NCI-H1930 (cell line): ENCODE data around the gene ATCAY.

Experiments
- DNase-seq, 2 experiments: peaks; one replicate each; lab custom pipeline; 2025; lab: John Stamatoyannopoulos, UW

The ATCAY gene, protein sequence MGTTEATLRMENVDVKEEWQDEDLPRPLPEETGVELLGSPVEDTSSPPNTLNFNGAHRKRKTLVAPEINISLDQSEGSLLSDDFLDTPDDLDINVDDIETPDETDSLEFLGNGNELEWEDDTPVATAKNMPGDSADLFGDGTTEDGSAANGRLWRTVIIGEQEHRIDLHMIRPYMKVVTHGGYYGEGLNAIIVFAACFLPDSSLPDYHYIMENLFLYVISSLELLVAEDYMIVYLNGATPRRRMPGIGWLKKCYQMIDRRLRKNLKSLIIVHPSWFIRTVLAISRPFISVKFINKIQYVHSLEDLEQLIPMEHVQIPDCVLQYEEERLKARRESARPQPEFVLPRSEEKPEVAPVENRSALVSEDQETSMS

GRCh38 chr19:3880471-3881271 is at the start of gene ATCAY:
ATCAY (plus strand) TSS chr19:3880685; CDS start chr19:3885768, 5,083 bp downstream.
- DNase-seq, result peak; percentile 30 to 46

DNA sequence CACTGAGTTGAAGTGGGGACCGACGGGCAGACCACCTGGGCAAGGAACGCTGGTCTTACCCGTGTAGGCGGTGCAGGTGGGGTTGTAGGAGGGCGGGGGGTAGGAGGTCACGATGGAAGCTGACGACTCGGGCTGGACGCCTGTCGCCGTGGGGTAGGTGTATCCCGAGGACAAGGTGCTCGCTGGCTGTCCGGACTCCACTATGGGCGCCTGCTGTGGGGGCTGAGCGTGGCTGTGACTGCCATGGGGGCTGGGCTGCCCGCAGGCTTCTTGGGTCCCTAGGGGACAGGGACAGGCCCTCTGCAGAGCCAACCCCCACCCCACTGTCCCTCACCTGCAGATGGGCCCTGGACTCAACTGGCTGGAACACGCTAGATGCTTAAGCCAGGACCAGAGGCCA is 48.9 kb upstream of the ATCAY start:
- no peak for DNase-seq

DNA sequence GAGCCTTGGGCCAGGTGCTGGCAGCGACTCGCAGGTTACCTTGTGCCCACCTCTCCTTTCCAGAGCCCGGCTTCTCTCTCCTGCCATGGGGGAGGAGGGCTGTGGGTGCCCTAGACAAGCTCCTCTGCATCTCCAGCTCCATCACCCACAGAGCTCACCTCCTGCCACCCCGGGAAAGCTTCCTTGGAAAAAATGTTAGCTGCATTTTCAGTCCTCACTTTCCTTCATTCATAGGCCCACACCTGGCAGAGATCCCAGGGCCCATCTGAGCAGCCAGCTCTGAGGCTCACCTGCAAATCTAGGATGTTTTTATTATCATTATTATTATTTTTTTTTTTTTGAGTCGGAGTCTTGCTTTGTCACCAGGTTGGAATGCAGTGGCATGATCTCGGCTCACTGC is 48.5 kb upstream of the ATCAY start:
- DNase-seq, result no peak

DNA sequence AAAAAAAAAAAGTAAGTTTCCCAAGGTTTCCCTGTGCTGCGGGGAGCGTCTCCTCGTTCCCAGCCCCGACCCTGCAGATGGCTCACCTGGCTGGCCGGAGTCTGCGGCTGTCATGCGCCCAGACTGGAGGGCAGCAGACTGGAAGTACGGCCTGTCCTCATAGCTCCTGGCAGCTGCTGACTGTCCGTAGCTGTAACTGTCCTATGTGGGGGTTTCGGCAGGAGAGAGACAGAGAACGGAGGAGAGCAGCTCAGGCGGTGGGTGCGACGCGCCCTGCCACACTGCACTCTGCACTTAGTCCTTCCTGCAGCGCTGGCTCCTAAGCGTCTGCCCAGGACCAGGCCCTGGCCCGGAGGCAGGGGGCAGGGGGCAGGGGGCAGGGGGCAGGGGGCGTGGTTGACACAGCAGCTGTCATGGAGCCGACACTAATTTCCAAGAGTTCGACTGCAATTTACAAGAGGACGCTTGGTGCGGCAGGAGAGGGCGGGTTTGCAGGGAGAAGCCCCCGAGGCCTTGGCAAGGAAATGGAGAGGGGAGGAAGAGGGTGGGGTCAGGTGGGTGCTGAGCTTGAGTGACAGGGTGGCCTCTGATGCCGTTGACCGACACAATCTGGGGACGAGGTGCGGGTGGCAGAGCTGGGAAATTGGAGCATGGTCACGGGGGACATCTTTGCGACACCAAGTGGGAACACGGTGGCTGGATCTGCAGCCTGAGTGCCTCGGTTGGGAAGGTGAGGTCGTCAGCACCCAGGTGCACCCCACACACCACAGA is 46.7 kb upstream of the ATCAY start:
- DNase-seq, result no peak

DNA sequence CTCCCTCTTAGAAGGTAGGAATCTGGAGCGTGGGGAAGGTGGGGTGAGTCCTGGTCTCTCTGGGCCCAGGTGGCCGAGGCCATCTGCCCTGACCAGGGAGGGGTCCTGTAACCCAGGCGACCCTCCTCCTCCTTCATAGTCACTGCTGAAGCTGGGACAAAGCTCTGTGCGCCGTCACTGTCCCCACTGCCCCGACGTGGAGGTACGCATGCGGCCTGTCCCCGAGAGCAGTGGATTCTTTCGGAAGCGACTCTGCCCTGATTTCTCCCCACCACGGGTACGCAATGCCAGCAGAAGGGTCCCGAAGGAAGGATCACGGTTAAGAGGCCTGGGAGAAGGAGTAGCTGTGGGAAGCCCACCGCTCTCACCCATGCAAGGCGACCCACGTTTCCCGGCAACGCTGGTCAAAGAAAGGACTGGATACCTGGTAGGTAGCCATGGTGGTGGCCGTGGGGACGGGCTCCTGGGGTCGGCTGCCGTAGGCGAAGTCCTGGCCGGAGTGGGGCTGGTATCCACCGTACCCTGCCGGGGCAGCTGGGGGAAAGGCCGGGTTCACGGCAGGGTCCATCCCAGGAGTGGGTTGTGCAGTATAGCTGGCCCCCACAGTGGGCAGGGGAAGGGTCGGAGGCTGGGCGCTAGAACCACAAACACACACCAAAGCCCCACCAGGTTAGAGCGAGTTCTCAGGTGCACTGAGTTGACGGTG is 46.0 kb upstream of the ATCAY start:
- no peak for DNase-seq

DNA sequence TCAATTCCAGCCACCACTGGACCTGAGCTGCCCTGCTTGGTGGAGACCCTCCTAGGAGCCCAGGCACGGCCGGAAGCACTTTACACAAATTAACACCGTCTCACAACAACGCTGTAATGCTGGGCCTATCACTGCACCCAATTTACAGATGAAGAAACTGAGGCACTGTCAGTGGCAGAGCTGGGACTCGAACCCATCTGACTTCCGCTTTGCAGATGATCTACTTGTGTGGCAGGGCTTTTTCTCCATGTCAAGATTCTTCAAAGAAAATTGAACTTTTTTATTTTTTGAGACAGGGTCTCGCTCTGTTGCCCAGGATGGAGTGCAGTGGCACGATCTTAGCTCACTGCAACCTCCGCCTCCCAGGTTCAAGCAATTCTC is 45.4 kb upstream of the ATCAY start:
- DNase-seq, result no peak

DNA sequence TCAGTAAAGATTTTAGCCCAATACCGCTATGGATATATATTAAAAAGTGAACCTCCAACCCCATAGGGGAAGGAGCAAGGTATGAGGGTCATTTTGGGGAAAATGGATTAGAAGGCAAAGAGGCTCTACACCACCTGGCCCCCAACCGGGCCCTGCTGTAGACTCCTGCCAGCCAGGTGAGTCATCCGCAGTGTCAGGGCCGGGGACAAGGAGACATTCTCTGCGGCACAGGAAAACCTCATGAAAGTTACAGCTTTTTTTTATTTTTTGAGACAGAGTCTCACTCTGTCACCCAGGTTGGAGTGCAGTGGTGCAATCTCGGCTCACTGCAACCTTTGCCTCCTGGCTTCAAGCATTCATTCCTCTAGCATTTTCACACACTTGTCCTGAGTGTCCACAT is 43.6 kb upstream of the ATCAY start:
- DNase-seq, result no peak

GRCh38 chr19:3837332-3837731 is 43.2 kb upstream of the ATCAY start:
- DNase-seq, result no peak

DNA sequence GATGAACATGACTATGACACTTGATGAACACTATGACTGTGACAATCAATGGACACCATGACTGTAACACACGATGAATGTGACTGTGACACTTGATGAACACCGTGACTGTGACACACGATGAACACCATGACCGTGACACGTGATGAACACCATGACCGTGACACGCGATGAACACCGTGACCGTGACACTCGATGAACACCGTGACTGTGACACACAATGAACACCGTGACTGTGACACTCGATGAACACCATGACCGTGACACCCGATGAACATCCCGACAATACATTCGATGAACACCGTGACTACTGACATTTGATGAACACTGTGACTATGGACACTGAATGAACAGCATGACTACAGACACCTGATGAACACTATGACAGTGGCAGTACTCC is 42.6 kb upstream of the ATCAY start:
- no peak for DNase-seq

GRCh38 chr19:3838661-3839060 is 41.8 kb upstream of the ATCAY start:
- no peak for DNase-seq

DNA sequence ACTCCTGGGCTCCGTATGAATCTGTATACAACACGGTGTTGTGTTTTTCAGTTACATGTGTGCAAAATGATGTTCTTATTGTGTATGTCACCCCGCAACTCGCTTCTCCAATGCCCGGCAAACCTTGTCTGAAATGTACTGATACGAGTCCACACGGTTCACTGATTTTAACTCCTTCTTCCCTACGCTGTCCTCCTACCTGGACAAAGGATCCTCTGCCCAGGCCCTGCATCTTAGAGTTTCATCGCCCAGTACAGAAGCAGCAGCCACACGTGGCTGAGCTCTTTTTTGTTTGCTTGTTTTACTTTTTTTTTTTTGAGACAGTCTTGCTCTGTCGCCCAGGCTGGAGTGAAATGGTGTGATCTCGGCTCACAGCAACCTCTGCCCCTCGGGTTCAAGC is 40.5 kb upstream of the ATCAY start:
- no peak for DNase-seq

GRCh38 chr19:3840804-3841203 is 39.7 kb upstream of the ATCAY start:
- DNase-seq, result no peak

DNA sequence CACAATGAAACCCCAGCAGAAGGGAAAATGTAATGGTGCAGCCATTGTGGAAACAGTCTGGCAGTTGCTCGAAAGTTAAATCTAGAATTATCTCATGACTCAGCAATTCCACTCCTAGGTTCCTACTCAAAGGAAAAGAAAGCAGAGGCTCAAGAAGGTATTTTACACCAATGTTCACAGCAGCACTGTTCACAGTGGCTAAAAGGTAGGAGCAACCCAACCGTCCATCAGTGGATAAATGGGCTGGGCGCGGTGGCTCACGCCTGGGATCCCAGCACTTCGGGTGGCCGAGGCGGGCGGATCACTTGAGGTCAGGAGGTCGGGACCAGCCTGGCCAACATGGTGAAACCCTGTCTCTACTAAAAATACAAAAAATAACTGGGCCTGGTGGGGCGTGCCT is 37.5 kb upstream of the ATCAY start:
- no peak for DNase-seq

DNA sequence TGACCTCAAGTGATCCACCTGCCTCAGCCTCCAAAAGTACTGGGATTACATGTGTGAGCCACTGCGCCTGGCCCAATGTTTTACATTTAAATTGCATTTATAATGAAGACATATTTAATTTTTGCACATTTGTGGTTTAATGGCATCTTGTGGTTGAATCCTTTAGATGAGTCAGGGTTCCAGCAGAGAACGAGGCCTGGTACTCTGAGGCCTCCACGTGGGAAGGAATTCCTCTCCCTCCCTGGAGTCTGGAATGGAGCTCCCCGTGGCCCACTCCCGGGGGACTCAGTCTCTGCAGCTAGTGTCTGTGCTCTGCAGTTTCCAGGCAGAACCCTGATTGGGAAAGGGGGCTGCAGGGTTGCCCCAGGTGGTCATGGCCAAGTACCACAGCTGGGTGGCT is 35.9 kb upstream of the ATCAY start:
- no peak for DNase-seq

DNA sequence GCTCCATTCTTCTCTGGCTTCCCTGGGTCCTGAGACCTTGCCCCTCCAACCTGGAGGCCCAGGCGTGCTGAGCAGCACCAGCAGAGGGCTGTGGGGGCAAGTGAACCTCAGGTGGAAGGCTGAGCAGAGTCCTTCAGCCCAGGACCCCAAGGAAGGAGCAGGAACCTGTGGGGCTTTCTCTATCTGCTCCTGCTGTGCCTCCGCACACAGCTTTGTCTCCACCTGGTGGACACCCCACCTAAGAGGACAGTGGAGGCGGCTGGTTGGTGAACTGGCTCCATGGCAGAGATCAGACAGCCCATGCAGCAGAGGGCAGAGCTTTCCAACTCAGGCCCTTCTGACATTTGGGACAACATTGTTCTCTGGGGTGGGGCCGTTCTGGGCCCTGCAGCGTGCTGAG is 31.4 kb upstream of the ATCAY start:
- DNase-seq, result no peak

- no peak for DNase-seq
Measured at GRCh38 chr19:3849787-3850186, 30.7 kb upstream of the ATCAY start.

GRCh38 chr19:3850320-3850972 is 30.0 kb upstream of the ATCAY start:
- DNase-seq, result no peak

- no peak for DNase-seq
Measured at GRCh38 chr19:3851254-3852176, 29.0 kb upstream of the ATCAY start.

DNA sequence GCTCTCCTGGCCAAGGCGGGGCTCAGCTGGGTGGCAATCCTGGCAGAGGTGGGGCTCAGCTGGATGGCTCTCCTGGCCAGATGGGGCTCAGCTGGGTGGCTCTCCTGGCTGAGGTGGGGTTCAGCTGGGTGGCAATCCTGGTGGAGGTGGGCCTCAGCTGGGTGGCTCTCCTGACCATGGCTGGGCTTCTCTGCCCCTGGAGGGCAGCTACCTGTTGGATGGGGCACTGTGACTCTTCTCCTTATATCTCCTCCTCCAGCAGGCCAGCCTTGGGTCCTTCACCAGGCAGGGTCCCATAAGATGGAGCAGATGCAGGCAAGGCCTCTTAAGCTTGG is 28.3 kb upstream of the ATCAY start:
- DNase-seq, result no peak

DNA sequence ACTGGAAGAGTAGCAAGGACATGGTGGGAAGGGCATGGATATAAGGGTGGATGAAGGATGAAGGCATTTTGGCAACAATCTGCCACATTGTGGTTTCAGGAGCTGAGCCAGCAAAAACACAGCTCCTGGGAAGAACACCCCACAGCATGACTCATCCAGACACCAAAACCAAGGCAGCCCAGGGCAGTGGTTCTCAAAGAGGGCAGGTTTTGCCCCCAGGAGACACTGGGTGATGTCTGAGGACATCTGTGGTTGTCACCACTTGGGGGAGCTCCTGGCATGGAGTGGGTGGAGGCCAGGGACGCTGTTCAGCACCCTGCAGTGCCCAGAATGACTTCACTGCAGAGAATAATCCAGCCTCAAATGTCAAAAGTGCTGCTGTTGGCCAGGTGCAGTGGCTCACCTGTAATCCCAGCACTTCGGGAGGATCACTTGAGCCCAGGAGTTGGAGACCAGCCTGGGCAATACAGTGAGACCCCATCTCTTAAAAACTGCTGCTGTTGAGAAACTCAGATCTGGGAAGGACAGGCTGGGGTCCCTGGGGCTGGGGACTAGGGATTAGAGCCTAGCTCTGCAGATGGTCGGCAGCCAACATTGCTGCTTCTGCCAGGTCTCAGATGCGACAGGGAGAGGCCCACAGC is 27.8 kb upstream of the ATCAY start:
- no peak for DNase-seq
